HepG2 (cell line): ENCODE results near the gene ECM1. TPM values are rescaled to one million over a fixed set of nuclear protein-coding genes. Genes with fewer than 3 reads are reported as not detected.

Experiments used
- CENPBD1 ChIP-seq: sonication (generic); formaldehyde crosslinking; IDR thresholded peaks from 2 replicates; pipeline ENCODE4 v1.8.0; 2022; ENCODE audit warnings: missing genetic modification reagents, low read depth, mild to moderate bottlenecking, borderline replicate concordance
- FIP1L1 ChIP-seq: fragments of 200-400 bp; formaldehyde crosslinking; IDR thresholded peaks from 2 replicates; pipeline ENCODE4 v1.6.1; 2018; ENCODE audit warnings: low read depth, mild to moderate bottlenecking, low read length, moderate library complexity, borderline replicate concordance; ENCODE audit not compliant: insufficient read depth
- FOXA1 ChIP-seq, 2 experiments: fragments of 450-650 bp in 1 of 2; sonication (generic) in 1 of 2; formaldehyde crosslinking in 1 of 2; IDR thresholded peaks; 2 replicates each; pipeline versions ENCODE4 v1.4.0 to v1.6.1; 2016 to 2020; ENCODE audit warnings: missing genetic modification reagents in 1 of 2
- HMGXB3 ChIP-seq: sonication (generic); formaldehyde crosslinking; IDR thresholded peaks from 2 replicates; pipeline ENCODE4 v1.4.0; 2020; ENCODE audit warnings: missing genetic modification reagents, borderline replicate concordance
- HNF4G ChIP-seq, 2 experiments: sonication (generic) in 1 of 2; formaldehyde crosslinking in 1 of 2; IDR thresholded peaks; 2 replicates each; pipeline versions ENCODE4 v1.4.0 to v1.6.1; 2011 to 2020; ENCODE audit warnings: borderline replicate concordance in 2 of 2, low read depth in 2 of 2, mild to moderate bottlenecking in 2 of 2, low read length in 1 of 2, missing genetic modification reagents in 1 of 2, moderate library complexity in 1 of 2
- KDM6A ChIP-seq: IDR thresholded peaks from 2 replicates; pipeline ENCODE4 v1.6.1; 2016; ENCODE audit warnings: low read depth
- KMT2B ChIP-seq: IDR thresholded peaks from 2 replicates; pipeline ENCODE4 v1.6.1; 2016; ENCODE audit warnings: missing genetic modification reagents, missing compliant biosample characterization
- PBX2 ChIP-seq: IDR thresholded peaks from 2 replicates; pipeline ENCODE4 v1.6.1; 2016; ENCODE audit warnings: control low read depth
- RBAK ChIP-seq: sonication (generic); formaldehyde crosslinking; IDR thresholded peaks from 2 replicates; pipeline ENCODE4 v1.5.1; 2020; ENCODE audit warnings: mild to moderate bottlenecking, missing genetic modification reagents
- RBM22 ChIP-seq: fragments of 200-400 bp; formaldehyde crosslinking; optimal IDR thresholded peaks from 2 replicates; pipeline ENCODE3; 2017; ENCODE audit warnings: mild to moderate bottlenecking, low read length, moderate library complexity
- REXO4 ChIP-seq: sonication (generic); formaldehyde crosslinking; IDR thresholded peaks from 2 replicates; pipeline ENCODE4 v1.8.0; 2022; ENCODE audit warnings: missing genetic modification reagents, mild to moderate bottlenecking, borderline replicate concordance
- SOX5 ChIP-seq: IDR thresholded peaks from 2 replicates; pipeline ENCODE4 v1.6.1; 2016; ENCODE audit warnings: borderline replicate concordance
- TFAP4 ChIP-seq: sonication (generic); IDR thresholded peaks from 2 replicates; pipeline ENCODE4 v1.6.1; 2016; ENCODE audit warnings: low read depth, borderline replicate concordance
- ZFP90 ChIP-seq: sonication (generic); formaldehyde crosslinking; IDR thresholded peaks from 2 replicates; pipeline ENCODE4 v1.8.0; 2022; ENCODE audit warnings: missing genetic modification reagents, mild to moderate bottlenecking, inconsistent platforms, borderline replicate concordance
- ZNF563 ChIP-seq: sonication (generic); formaldehyde crosslinking; IDR thresholded peaks from 2 replicates; pipeline ENCODE4 v1.8.0; 2022; ENCODE audit warnings: mild to moderate bottlenecking, moderate library complexity, missing genetic modification reagents
- ZNF574 ChIP-seq: sonication (generic); formaldehyde crosslinking; IDR thresholded peaks from 2 replicates; pipeline ENCODE4 v1.4.0; 2020; ENCODE audit warnings: missing genetic modification reagents
- ZNF761 ChIP-seq: sonication (generic); formaldehyde crosslinking; conservative IDR thresholded peaks from 2 replicates; pipeline ENCODE4 v1.4.0; 2020; ENCODE audit warnings: mild to moderate bottlenecking, missing genetic modification reagents
- polyA plus RNA-seq, 8 experiments: library from polyadenylated mRNA; depleted of rRNA in 3 of 8; stranded (reverse) in 7 of 8; unstranded in 1 of 8; fragments of >200 nt; fragmentation: Illumina TruSeq in 4 of 8; extraction: Trizol in 4 of 8; gene quantifications; 2 replicates each; pipeline versions ENCODE4 v1.2.1 to v1.2.3, GENCODE V29; 2011 to 2016; ENCODE audit warnings: low read depth in 4 of 8, missing spikeins in 1 of 8, mixed read lengths in 1 of 8; ENCODE audit not compliant: insufficient read depth in 1 of 8
- total RNA-seq, 5 experiments: library from RNA; depleted of rRNA; stranded (reverse); fragments of >200 nt; fragmentation: Illumina TruSeq; extraction: Trizol; gene quantifications; 2 replicates each; pipeline ENCODE4 v1.2.3, GENCODE V29; 2016; ENCODE audit warnings: low read depth in 1 of 5

ECM1 gene
- total and polyA plus RNA-seq, 2 of the 13 experiments (the other 11 are each of a cell fraction or from before 2014, with no cell fraction given): 0.42 to 1.0 TPM

- peak; percentile 41; the same call in 1 of the 2 replicates for TF ChIP-seq HNF4G (IDR thresholded peaks at IDR 0.05; ENCODE audit: borderline replicate concordance, low read depth, low read length)
- no peak for TF ChIP-seq HNF4G (CRISPR knock-in tag; IDR thresholded peaks at IDR 0.05; ENCODE audit: borderline replicate concordance, low read depth)
- no peak for TF ChIP-seq ZNF563
- TF ChIP-seq SOX5: peak; percentile 76
- no peak for TF ChIP-seq CENPBD1
- peak; percentile 50; the same call in 1 of the 2 replicates for TF ChIP-seq ZNF574 (CRISPR knock-in tag)
- 0 out of 2 replicates have a peak, but pooled peaks have one; percentile 54 for TF ChIP-seq KDM6A (CRISPR knock-in tag)
- TF ChIP-seq KMT2B (CRISPR knock-in tag): 0 out of 2 replicates have a peak, but pooled peaks have one; percentile 50
- no peak for TF ChIP-seq REXO4
- TF ChIP-seq ZNF761 (CRISPR knock-in tag): 0 out of 2 replicates have a peak, but pooled peaks have one; percentile 41
- 0 out of 2 replicates have a peak, but pooled peaks have one; percentile 44 for TF ChIP-seq PBX2 (CRISPR knock-in tag)
- TF ChIP-seq FIP1L1: no peak
- no peak for TF ChIP-seq ZFP90
- TF ChIP-seq FOXA1 (IDR thresholded peaks at IDR 0.05): no peak
- TF ChIP-seq FOXA1 (CRISPR knock-in tag; IDR thresholded peaks at IDR 0.05): peak; percentile 74
- no peak for TF ChIP-seq RBAK (CRISPR knock-in tag)
- peak; percentile 35; the same call in 1 of the 2 replicates for TF ChIP-seq HMGXB3 (CRISPR knock-in tag)
- peak; percentile 73 for TF ChIP-seq RBM22
- no peak for TF ChIP-seq TFAP4
Measured at GRCh38 chr1:150473659-150474058, 34.2 kb upstream of the ECM1 start (continued).
